ENCODE data around the gene MTMR11. TPM values are rescaled to one million over a fixed set of nuclear protein-coding genes. Genes with fewer than 3 reads are reported as not detected.

The MTMR11 gene
- total and polyA plus RNA-seq, 2 of the 8 experiments (the other 6 are each of a cell fraction or from before 2014, with no cell fraction given), result 3.7 to 4.8 TPM

GRCh38 chr1:149933208-149933607 lies 3.5 kb downstream of the MTMR11 start:
- no peak overlapping the region for H2BK20ac ChIP-seq (ENCODE audit: low read length)
- ChIA-PET POLR2A (ENCODE audit: partially characterized antibody) (interaction anchor here (0.6 to 3.7 kb wide), 3 partner anchors 9 to 45 kb away, joined by 3 to 20 read pairs (median 3); a partner anchor contains a TSS), CTCF (ENCODE audit: partially characterized antibody) (interaction anchor here (0.6 to 1.7 kb wide), 5 partner anchors 9 to 549 kb away, joined by 3 to 4 read pairs (median 3); no protein-coding TSS in a partner anchor)
- no peak overlapping the region for H4K8ac ChIP-seq (ENCODE audit: extremely low read depth, insufficient read depth, low read length)
- no peak overlapping the region for H3K14ac ChIP-seq (ENCODE audit: insufficient read length)
- no peak overlapping the region for H4K91ac ChIP-seq (replicated peaks; ENCODE audit: insufficient read length, low read length)
- H2AK5ac ChIP-seq (ENCODE audit: low read depth, low read length), result no peak overlapping the region
- H3K9me3 ChIP-seq (ENCODE audit: insufficient read depth in 2 of 2, low read depth in 1 of 2, low read length in 1 of 2), result no peaks in the 10 kb centered on the region
- H2BK120ac ChIP-seq (replicated peaks; ENCODE audit: low read depth, low read length), result no peak overlapping the region
- H3K36me3 ChIP-seq (ENCODE audit: control insufficient read depth in 2 of 4, insufficient read depth in 4 of 4, low read length in 3 of 4), result no peaks in the 10 kb centered on the region
- H3K79me2 ChIP-seq (ENCODE audit: control insufficient read depth in 1 of 2, insufficient read depth in 2 of 2, low read length in 2 of 2), result no peaks in the 10 kb centered on the region
- no peak for DNase-seq (ENCODE audit: low read depth in 1 of 2, low spot score in 2 of 2)
- H4K20me1 ChIP-seq (replicated peaks in 1 of 2; ENCODE audit: control insufficient read depth in 1 of 2, insufficient read depth in 2 of 2, low read length in 2 of 2), result no peaks in the 10 kb centered on the region
- no peak overlapping the region for H3K56ac ChIP-seq (replicated peaks; ENCODE audit: insufficient read length, low read depth, low read length)
- no peak overlapping the region for H2BK15ac ChIP-seq (ENCODE audit: low read length)
- H2BK12ac ChIP-seq (ENCODE audit: low read depth, low read length), result no peak overlapping the region
- H3K79me1 ChIP-seq (ENCODE audit: low read depth, low read length), result no peaks in the 10 kb centered on the region
- no peak overlapping the region for H3K18ac ChIP-seq (ENCODE audit: extremely low read depth, low read length)
- no peak overlapping the region for H3K9ac ChIP-seq (replicated peaks in 1 of 4; ENCODE audit: extremely low read depth in 1 of 4, low read depth in 3 of 4, low read length in 3 of 4)
- H3K4me2 ChIP-seq (ENCODE audit: insufficient read depth in 1 of 2, low read depth in 2 of 2, low read length in 2 of 2), result no peak overlapping the region
- no peak overlapping the region for H3K23ac ChIP-seq (ENCODE audit: insufficient read length)
- H2BK5ac ChIP-seq (ENCODE audit: low read depth, low read length), result no peak overlapping the region
- no peak for FAIRE-seq
- H3K4me3 ChIP-seq (ENCODE audit: extremely low read depth in 1 of 4, insufficient read depth in 2 of 4, low read depth in 3 of 4, low read length in 4 of 4), result no peak overlapping the region
- no peaks in the 10 kb centered on the region for H3K27me3 ChIP-seq (replicated peaks in 1 of 4; ENCODE audit: control insufficient read depth in 3 of 4, extremely low read depth in 1 of 4, insufficient read depth in 3 of 4, low read length in 3 of 4)
- H3K4me1 ChIP-seq (replicated peaks in 1 of 4; ENCODE audit: control insufficient read depth in 3 of 4, insufficient read depth in 4 of 4, low read length in 3 of 4), result peaks cover 5 to 12% (median 9%) of the 10 kb centered on the region in 4 experiments; a peak in 6 of 7 replicates
- peaks cover 5% of the 10 kb centered on the region for H3K23me2 ChIP-seq (ENCODE audit: low read depth, low read length)
- H2AFZ ChIP-seq (ENCODE audit: low read length), result no peak overlapping the region
- H3K27ac ChIP-seq (ENCODE audit: low read depth, low read length), result no peak overlapping the region
- WGBS, 2 experiments (ENCODE audit: extremely low coverage in 1 of 2, insufficient coverage in 1 of 2, insufficient read length in 1 of 2, insufficient replicate concordance in 2 of 2, low coverage in 1 of 2, low lambda C conversion rate in 2 of 2, missing lambda C conversion rate in 1 of 2), result 97% methylated on average over 4 of the region's 4 CpGs; no CpG with 5 or more reads in 1 of the 2 experiments
- no peak overlapping the region for H3K4ac ChIP-seq (replicated peaks; ENCODE audit: insufficient read length, low read depth, low read length)
- H4K5ac ChIP-seq (ENCODE audit: insufficient read length, low read depth, low read length), result no peak overlapping the region
- TF ChIP-seq GTF2F1 (IDR thresholded peaks at IDR 0.05; ENCODE audit: borderline replicate concordance, low read depth, low read length) (no peak), RXRA (IDR thresholded peaks at IDR 0.05; ENCODE audit: insufficient read depth, low read depth, low read length) (no peak), RAD21 (IDR thresholded peaks at IDR 0.05 in 1 of 2, conservative IDR thresholded peaks at IDR 0.05 in 1 of 2; ENCODE audit: low read depth in 2 of 2, low read length in 2 of 2) (no peak), RBBP5 (IDR thresholded peaks at IDR 0.05; ENCODE audit: borderline replicate concordance, low read depth, low read length) (no peak), ASH2L (IDR thresholded peaks at IDR 0.05; ENCODE audit: low read length) (no peak), NANOG (IDR thresholded peaks at IDR 0.05; ENCODE audit: insufficient read depth, low read depth, low read length, poor library complexity, severe bottlenecking) (no peak), EZH2 (IDR thresholded peaks at IDR 0.05; ENCODE audit: low read depth, low read length, severe bottlenecking) (no peak), SIRT6 (IDR thresholded peaks at IDR 0.05; ENCODE audit: low read length) (no peak), RNF2 (IDR thresholded peaks at IDR 0.05; ENCODE audit: borderline replicate concordance, low read depth, low read length, missing control alignments, poor library complexity, severe bottlenecking) (no peak), TCF12 (IDR thresholded peaks at IDR 0.05; ENCODE audit: low read depth, low read length) (no peak), CTBP2 (IDR thresholded peaks at IDR 0.05; ENCODE audit: borderline replicate concordance, insufficient read depth, insufficient read length, low read length) (no peak), SP2 (IDR thresholded peaks at IDR 0.05; ENCODE audit: low read length) (no peak)
- TF ChIP-seq, protein P1, sequence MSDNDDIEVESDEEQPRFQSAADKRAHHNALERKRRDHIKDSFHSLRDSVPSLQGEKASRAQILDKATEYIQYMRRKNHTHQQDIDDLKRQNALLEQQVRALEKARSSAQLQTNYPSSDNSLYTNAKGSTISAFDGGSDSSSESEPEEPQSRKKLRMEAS (IDR thresholded peaks at IDR 0.05), result no peak

Measured in H1 (cell line).